ENCODE results near the gene TCFL5.

DNA sequence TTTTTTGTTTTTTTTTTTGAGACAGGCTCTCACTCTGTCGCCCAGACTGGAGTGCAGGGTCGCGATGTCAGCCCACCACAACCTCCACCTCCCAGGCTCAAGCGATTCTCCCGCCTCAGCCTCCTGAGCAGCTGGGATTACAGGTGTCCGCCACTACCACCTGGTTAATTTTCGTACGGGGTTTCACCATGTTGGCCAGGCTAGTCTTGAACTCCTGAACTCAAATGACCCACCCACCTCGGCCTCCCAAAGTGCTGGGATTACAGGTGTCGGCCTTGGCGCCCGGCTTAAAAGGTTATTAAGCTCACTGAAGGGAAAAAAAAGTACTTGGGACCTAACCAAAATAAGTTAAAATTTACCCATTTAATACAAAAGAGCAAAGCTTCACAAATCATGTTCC, 1.9 kb downstream of the TCFL5 start:
- TF ChIP-seq, protein P1, sequence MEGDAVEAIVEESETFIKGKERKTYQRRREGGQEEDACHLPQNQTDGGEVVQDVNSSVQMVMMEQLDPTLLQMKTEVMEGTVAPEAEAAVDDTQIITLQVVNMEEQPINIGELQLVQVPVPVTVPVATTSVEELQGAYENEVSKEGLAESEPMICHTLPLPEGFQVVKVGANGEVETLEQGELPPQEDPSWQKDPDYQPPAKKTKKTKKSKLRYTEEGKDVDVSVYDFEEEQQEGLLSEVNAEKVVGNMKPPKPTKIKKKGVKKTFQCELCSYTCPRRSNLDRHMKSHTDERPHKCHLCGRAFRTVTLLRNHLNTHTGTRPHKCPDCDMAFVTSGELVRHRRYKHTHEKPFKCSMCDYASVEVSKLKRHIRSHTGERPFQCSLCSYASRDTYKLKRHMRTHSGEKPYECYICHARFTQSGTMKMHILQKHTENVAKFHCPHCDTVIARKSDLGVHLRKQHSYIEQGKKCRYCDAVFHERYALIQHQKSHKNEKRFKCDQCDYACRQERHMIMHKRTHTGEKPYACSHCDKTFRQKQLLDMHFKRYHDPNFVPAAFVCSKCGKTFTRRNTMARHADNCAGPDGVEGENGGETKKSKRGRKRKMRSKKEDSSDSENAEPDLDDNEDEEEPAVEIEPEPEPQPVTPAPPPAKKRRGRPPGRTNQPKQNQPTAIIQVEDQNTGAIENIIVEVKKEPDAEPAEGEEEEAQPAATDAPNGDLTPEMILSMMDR (IDR thresholded peaks at IDR 0.05; ENCODE audit: extremely low read depth in 1 of 2, insufficient read depth in 1 of 2, low read depth in 1 of 2, low read length in 2 of 2) = no peak
- TF ChIP-seq EZH2 (IDR thresholded peaks at IDR 0.05; ENCODE audit: borderline replicate concordance, low read depth, low read length, severe bottlenecking) (no peak), POLR2A (IDR thresholded peaks at IDR 0.05; ENCODE audit: low read depth, low read length) (no peak), JUN (IDR thresholded peaks at IDR 0.05; ENCODE audit: borderline replicate concordance, insufficient read depth, insufficient read length, low read depth) (no peak), FOS (IDR thresholded peaks at IDR 0.05; ENCODE audit: borderline replicate concordance, insufficient read depth, low read length) (no peak), POLR2AphosphoS5 (IDR thresholded peaks at IDR 0.05; ENCODE audit: insufficient read depth, low read depth, low read length) (no peak), MYC (IDR thresholded peaks at IDR 0.05; ENCODE audit: low read depth, low read length) (no peak)

Data from endothelial cell of umbilical vein (primary cell).